AG04449 (cell line): ENCODE data around the gene CCDC34.
"Not testable (repeated sequence)": the region's sequence is repeated elsewhere in the genome, so short reads cannot be mapped to it uniquely, and the experiment has no call there.

Experiments used
- CTCF ChIA-PET: fragments of 350-600 bp; formaldehyde crosslinking; extraction: SDS; loops from one replicate; lab custom pipeline; 2021; ENCODE audit warnings: antibody characterized with exemption; lab: Yijun Ruan, JAX
- POLR2A ChIA-PET: fragments of 400-600, 350-600 bp; formaldehyde crosslinking; extraction: SDS; loops from one replicate; lab custom pipeline; 2020; ENCODE audit warnings: antibody characterized with exemption, inconsistent platforms; lab: Yijun Ruan, JAX
- DNase-seq: peaks from one replicate; pipeline ENCODE4 v3.0.0-alpha.2; 2010; ENCODE audit warnings: low read depth, low spot score
- H3K4me3 ChIP-seq: 2 replicates; pipeline ENCODE4 v1.5.1; 2011; ENCODE audit warnings: low read depth, mild to moderate bottlenecking, control low read depth, low read length
- CTCF ChIP-seq: IDR thresholded peaks from one replicate; pipeline ENCODE4 v1.5.1; 2011; ENCODE audit warnings: mild to moderate bottlenecking, moderate library complexity, low read length, control low read depth, inconsistent platforms; ENCODE audit not compliant: insufficient read depth; ENCODE audit errors: missing control alignments

The CCDC34 gene

GRCh38 chr11:27339941-27340340, 23.1 kb downstream of the CCDC34 start:
- no peak for TF ChIP-seq CTCF
- DNase-seq, result no peak
- POLR2A ChIA-PET, result no interaction called here
- CTCF ChIA-PET, result interaction anchor here (1.1 to 1.4 kb wide), 3 partner anchors 12 to 156 kb away, joined by 3 to 4 read pairs (median 3); no protein-coding TSS in a partner anchor
- H3K4me3 ChIP-seq, result no peak overlapping the region

- POLR2A ChIA-PET, H3K4me3 ChIP-seq, DNase-seq: not testable (repeated sequence)
- CTCF ChIA-PET, result interaction anchor here (1.0 kb wide), 1 partner anchor 39 kb away, joined by 4 read pairs; no protein-coding TSS in a partner anchor
These were observed 28.3 kb downstream of the CCDC34 start for GRCh38 chr11:27334764-27335163.

GRCh38 chr11:27331981-27332380, 31.0 kb downstream of the CCDC34 start:
- ChIA-PET CTCF (interaction anchor here (0.6 to 1.5 kb wide), 4 partner anchors 34 to 1394 kb away, joined by 3 to 5 read pairs (median 3); no protein-coding TSS in a partner anchor), POLR2A (no interaction called here)
- no peak for TF ChIP-seq CTCF
- no peak overlapping the region for H3K4me3 ChIP-seq
- DNase-seq, result no peak

GRCh38 chr11:27330633-27331270, 32.3 kb downstream of the CCDC34 start:
- H3K4me3 ChIP-seq, result no peak overlapping the region
- DNase-seq, result no peak
- CTCF ChIA-PET, result interaction anchor here (0.9 to 1.0 kb wide), 2 partner anchors 34 to 145 kb away, joined by 3 read pairs; no protein-coding TSS in a partner anchor
- POLR2A ChIA-PET, result no interaction called here
- TF ChIP-seq CTCF, result no peak

- CTCF ChIA-PET, result interaction anchor here (0.9 kb wide), 1 partner anchor 145 kb away, joined by 3 read pairs; no protein-coding TSS in a partner anchor
- POLR2A ChIA-PET, result no interaction called here
- no peak for TF ChIP-seq CTCF
- no peak for DNase-seq
- no peak overlapping the region for H3K4me3 ChIP-seq
These were observed 33.0 kb downstream of the CCDC34 start for GRCh38 chr11:27329867-27330632.

- POLR2A ChIA-PET, result no interaction called here
These were observed 34.4 kb downstream of the CCDC34 start for GRCh38 chr11:27328614-27329013.

GRCh38 chr11:27327064-27327463, 36.0 kb downstream of the CCDC34 start:
- CTCF ChIA-PET, DNase-seq, H3K4me3 ChIP-seq, POLR2A ChIA-PET: not testable (repeated sequence)

More at GRCh38 chr11:27328614-27329013, 34.4 kb downstream of the CCDC34 start:
- CTCF ChIA-PET, result interaction anchor here (0.8 to 1.2 kb wide), 2 partner anchors 12 to 32 kb away, joined by 3 read pairs; no protein-coding TSS in a partner anchor
- DNase-seq, result no peak
- TF ChIP-seq CTCF, result no peak
- no peak overlapping the region for H3K4me3 ChIP-seq

- POLR2A ChIA-PET, DNase-seq, H3K4me3 ChIP-seq, CTCF ChIA-PET: not testable (repeated sequence)
These were observed 40.8 kb downstream of the CCDC34 start for GRCh38 chr11:27322196-27322595.

- H3K4me3 ChIP-seq, POLR2A ChIA-PET, DNase-seq: not testable (repeated sequence)
- CTCF ChIA-PET, result interaction anchor here (1.3 kb wide), 1 partner anchor 24 kb away, joined by 6 read pairs; no protein-coding TSS in a partner anchor
These were observed 41.7 kb downstream of the CCDC34 start for GRCh38 chr11:27321340-27321739.
